ENCODE measurements around the gene MEI1.
A peak's percentile ranks its signal among the peaks of the same experiment; 100 is the strongest.

Gene MEI1

DNA sequence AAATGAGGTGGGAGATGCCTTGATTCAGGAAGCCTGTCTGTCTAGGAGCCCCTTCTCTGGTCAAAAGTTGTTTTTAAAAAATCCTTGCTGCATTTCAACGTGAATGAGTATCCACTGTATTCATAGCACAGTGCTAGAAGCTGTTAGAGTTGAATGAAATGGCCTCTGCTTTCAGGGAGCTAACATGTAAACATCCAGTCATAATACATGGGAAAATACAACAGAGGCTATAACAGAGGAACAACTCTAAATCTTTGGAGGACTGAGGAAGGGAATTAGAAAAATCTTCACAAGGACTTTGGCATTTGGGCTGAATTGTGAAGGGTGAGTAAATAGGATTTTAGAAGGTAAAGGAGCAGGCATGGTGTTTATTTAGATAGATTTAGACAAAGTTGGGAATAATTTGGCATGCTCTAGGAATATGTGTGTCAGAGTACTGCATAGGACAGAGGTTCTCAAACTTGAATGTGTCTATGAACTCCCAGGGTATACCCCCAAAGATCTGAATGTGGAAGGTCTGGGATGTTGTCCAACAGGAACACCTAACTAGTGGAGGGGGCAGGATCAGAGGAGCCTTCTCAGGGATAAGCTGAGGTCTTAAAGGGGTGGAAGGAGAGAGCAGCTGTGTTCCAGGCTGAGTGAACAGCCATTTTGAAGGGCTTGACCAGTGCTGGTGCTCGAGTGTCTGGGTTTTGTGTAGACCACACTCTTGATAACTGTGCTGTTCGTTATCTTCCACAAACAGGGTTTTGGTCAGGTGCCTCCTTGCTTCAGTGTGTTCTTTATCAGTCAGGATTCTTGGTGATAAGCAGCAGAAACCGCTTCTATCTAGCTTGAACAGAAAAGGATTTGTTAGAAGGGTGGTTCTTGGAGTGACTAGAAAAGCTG is 146.3 kb downstream of the MEI1 start:
- Histone ChIP-seq H3K18ac (ENCODE audit: low read length) (no peak overlapping the region), H4K8ac (ENCODE audit: low read depth, low read length) (no peak overlapping the region), H3K23ac (ENCODE audit: low read depth, low read length, poor library complexity) (no peak overlapping the region), H2AFZ (ENCODE audit: low read length) (no peak overlapping the region), H3K9ac (ENCODE audit: low read depth, low read length, poor library complexity) (no peak overlapping the region), H2BK120ac (ENCODE audit: low read depth, low read length) (no peak overlapping the region), H3K4me3 (ENCODE audit: low read length in 2 of 2) (no peak overlapping the region), H2BK15ac (ENCODE audit: low read length) (no peak overlapping the region), H3K4me2 (ENCODE audit: insufficient read depth, low read length, poor library complexity, severe bottlenecking) (no peak overlapping the region), H3K79me1 (ENCODE audit: low read depth, low read length) (peaks cover 21% of the 10 kb centered on the region), H4K91ac (ENCODE audit: low read depth, low read length, poor library complexity) (no peak overlapping the region), H3K27ac (replicated peaks; ENCODE audit: low read length) (peak overlapping the region; percentile 48), H2BK5ac (ENCODE audit: low read length) (no peak overlapping the region), H2AK5ac (ENCODE audit: low read depth, low read length) (no peak overlapping the region), H3K36me3 (replicated peaks in 1 of 2; ENCODE audit: control insufficient read depth in 2 of 2, insufficient read depth in 2 of 2, low read length in 2 of 2) (peaks cover 17 to 74% of the 10 kb centered on the region in 2 donors), H3K27me3 (ENCODE audit: control insufficient read depth in 3 of 3, insufficient read depth in 3 of 3, low read depth in 1 of 3, low read length in 3 of 3) (no peaks in the 10 kb centered on the region), H3K4ac (ENCODE audit: low read length) (no peak overlapping the region), H3K4me1 (ENCODE audit: control insufficient read depth in 2 of 2, insufficient read depth in 1 of 2, low read depth in 1 of 2, low read length in 2 of 2) (peaks cover 16 to 23% of the 10 kb centered on the region in 2 donors), H3K9me3 (replicated peaks in 1 of 2; ENCODE audit: control insufficient read depth in 2 of 2, insufficient read depth in 1 of 2, low read depth in 1 of 2, low read length in 2 of 2) (peaks cover 0 to 4% of the 10 kb centered on the region in 2 donors), H3K14ac (ENCODE audit: low read length) (no peak overlapping the region), H2BK12ac (ENCODE audit: low read length) (no peak overlapping the region)
- WGBS, 2 donors (ENCODE audit: extremely low coverage in 2 of 2, insufficient read length in 2 of 2, insufficient replicate concordance in 1 of 2): no CpG with 5 or more reads among the region's 4 CpGs
- no peak for DNase-seq (ENCODE audit: low spot score)

DNA sequence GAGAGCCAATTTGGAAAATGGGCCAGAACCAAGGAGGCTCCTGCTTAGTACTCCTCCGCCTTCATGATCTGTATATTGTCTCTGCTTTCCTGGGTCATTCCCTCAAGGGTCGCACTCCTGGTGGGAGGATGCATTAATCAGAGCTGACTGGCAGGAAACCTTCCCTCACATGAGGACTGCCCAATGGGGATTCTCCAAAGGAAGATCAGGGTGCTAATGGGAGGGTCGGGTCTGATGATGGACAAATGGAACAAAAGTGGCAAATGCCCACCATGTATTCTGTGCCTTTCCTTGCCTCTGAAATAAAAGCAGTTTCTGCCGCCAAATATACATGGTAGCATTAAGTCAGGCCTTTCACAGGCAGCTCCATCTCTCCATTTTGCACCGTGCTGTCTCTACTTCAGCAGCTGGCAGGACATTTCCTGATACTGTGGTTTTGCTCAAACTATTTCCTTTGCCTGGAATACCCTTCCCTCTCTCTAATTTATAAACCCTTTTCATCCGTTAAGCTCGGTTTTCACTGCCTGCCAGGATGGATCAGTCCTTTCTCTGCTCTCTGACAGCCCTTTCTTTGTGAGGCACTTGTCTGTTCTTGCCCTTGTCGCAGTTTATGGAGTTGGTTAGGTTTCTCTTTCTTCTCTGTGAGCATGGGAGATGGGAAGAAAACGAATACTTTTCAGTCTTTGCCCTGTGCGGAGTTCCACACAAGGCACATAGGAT is 147.1 kb downstream of the MEI1 start:
- peaks cover 15 to 20% of the 10 kb centered on the region in 2 donors for H3K4me1 ChIP-seq (ENCODE audit: control insufficient read depth in 2 of 2, insufficient read depth in 1 of 2, low read depth in 1 of 2, low read length in 2 of 2)
- no peak overlapping the region for H3K18ac ChIP-seq (ENCODE audit: low read length)
- H2BK120ac ChIP-seq (ENCODE audit: low read depth, low read length): no peak overlapping the region
- H3K4me3 ChIP-seq (ENCODE audit: low read length in 2 of 2): no peak overlapping the region
- no peak overlapping the region for H4K8ac ChIP-seq (ENCODE audit: low read depth, low read length)
- H3K23ac ChIP-seq (ENCODE audit: low read depth, low read length, poor library complexity): no peak overlapping the region
- H3K27me3 ChIP-seq (ENCODE audit: control insufficient read depth in 3 of 3, insufficient read depth in 3 of 3, low read depth in 1 of 3, low read length in 3 of 3): no peaks in the 10 kb centered on the region
- no CpG with 5 or more reads among the region's 10 CpGs for WGBS, 2 donors (ENCODE audit: extremely low coverage in 2 of 2, insufficient read length in 2 of 2, insufficient replicate concordance in 1 of 2)
- no peak overlapping the region for H3K4me2 ChIP-seq (ENCODE audit: insufficient read depth, low read length, poor library complexity, severe bottlenecking)
- no peak overlapping the region for H2BK5ac ChIP-seq (ENCODE audit: low read length)
- H3K36me3 ChIP-seq (replicated peaks in 1 of 2; ENCODE audit: control insufficient read depth in 2 of 2, insufficient read depth in 2 of 2, low read length in 2 of 2): peaks cover 12 to 74% of the 10 kb centered on the region in 2 donors
- H3K79me1 ChIP-seq (ENCODE audit: low read depth, low read length): peaks cover 17% of the 10 kb centered on the region
- H3K27ac ChIP-seq (replicated peaks; ENCODE audit: low read length): peak overlapping the region; percentile 48
- no peak overlapping the region for H2BK12ac ChIP-seq (ENCODE audit: low read length)
- H3K4ac ChIP-seq (ENCODE audit: low read length): no peak overlapping the region
- H3K14ac ChIP-seq (ENCODE audit: low read length): no peak overlapping the region
- no peak overlapping the region for H2AK5ac ChIP-seq (ENCODE audit: low read depth, low read length)
- no peak for DNase-seq (ENCODE audit: low spot score)
- no peak overlapping the region for H2BK15ac ChIP-seq (ENCODE audit: low read length)
- no peak overlapping the region for H2AFZ ChIP-seq (ENCODE audit: low read length)
- H3K9ac ChIP-seq (ENCODE audit: low read depth, low read length, poor library complexity): no peak overlapping the region
- H3K9me3 ChIP-seq (replicated peaks in 1 of 2; ENCODE audit: control insufficient read depth in 2 of 2, insufficient read depth in 1 of 2, low read depth in 1 of 2, low read length in 2 of 2): peaks cover 0 to 4% of the 10 kb centered on the region in 2 donors
- H4K91ac ChIP-seq (ENCODE audit: low read depth, low read length, poor library complexity): no peak overlapping the region

DNA sequence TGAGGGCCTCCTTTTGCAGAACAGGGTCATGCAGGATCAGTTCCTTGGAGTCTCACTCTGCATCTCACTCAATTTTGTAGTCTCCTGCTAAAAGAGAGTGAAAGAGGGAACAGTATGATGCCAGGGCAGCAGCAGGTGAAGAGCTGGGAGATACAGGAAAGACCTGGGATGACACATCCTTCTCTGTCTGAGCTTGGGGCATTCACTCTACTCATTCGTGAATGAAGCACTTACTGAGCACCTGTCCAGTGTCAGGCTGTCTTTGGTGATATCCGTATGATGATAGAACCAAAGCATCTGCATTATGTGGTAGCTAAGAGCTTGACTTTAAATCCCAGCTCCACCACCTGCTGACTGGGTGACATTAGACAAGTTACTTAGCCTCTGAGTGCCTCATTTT is 148.0 kb downstream of the MEI1 start:
- H3K4me3 ChIP-seq (ENCODE audit: low read length in 2 of 2): no peak overlapping the region
- H3K9me3 ChIP-seq (replicated peaks in 1 of 2; ENCODE audit: control insufficient read depth in 2 of 2, insufficient read depth in 1 of 2, low read depth in 1 of 2, low read length in 2 of 2): peaks cover 0 to 4% of the 10 kb centered on the region in 2 donors
- H3K4me2 ChIP-seq (ENCODE audit: insufficient read depth, low read length, poor library complexity, severe bottlenecking): no peak overlapping the region
- H2AK5ac ChIP-seq (ENCODE audit: low read depth, low read length): no peak overlapping the region
- WGBS, 2 donors (ENCODE audit: extremely low coverage in 2 of 2, insufficient read length in 2 of 2, insufficient replicate concordance in 1 of 2): no CpG with 5 or more reads among the region's 2 CpGs
- H3K4ac ChIP-seq (ENCODE audit: low read length): no peak overlapping the region
- H4K91ac ChIP-seq (ENCODE audit: low read depth, low read length, poor library complexity): no peak overlapping the region
- H2BK15ac ChIP-seq (ENCODE audit: low read length): no peak overlapping the region
- H3K9ac ChIP-seq (ENCODE audit: low read depth, low read length, poor library complexity): peak overlapping the region; percentile 5
- peaks cover 15 to 20% of the 10 kb centered on the region in 2 donors for H3K4me1 ChIP-seq (ENCODE audit: control insufficient read depth in 2 of 2, insufficient read depth in 1 of 2, low read depth in 1 of 2, low read length in 2 of 2)
- H3K18ac ChIP-seq (ENCODE audit: low read length): no peak overlapping the region
- H3K27ac ChIP-seq (replicated peaks; ENCODE audit: low read length): no peak overlapping the region
- H2BK12ac ChIP-seq (ENCODE audit: low read length): no peak overlapping the region
- no peak overlapping the region for H2BK120ac ChIP-seq (ENCODE audit: low read depth, low read length)
- H2AFZ ChIP-seq (ENCODE audit: low read length): no peak overlapping the region
- peaks cover 17% of the 10 kb centered on the region for H3K79me1 ChIP-seq (ENCODE audit: low read depth, low read length)
- H4K8ac ChIP-seq (ENCODE audit: low read depth, low read length): no peak overlapping the region
- no peak overlapping the region for H2BK5ac ChIP-seq (ENCODE audit: low read length)
- H3K27me3 ChIP-seq (ENCODE audit: control insufficient read depth in 3 of 3, insufficient read depth in 3 of 3, low read depth in 1 of 3, low read length in 3 of 3): no peaks in the 10 kb centered on the region
- peaks cover 12 to 74% of the 10 kb centered on the region in 2 donors for H3K36me3 ChIP-seq (replicated peaks in 1 of 2; ENCODE audit: control insufficient read depth in 2 of 2, insufficient read depth in 2 of 2, low read length in 2 of 2)
- no peak for DNase-seq (ENCODE audit: low spot score)
- no peak overlapping the region for H3K23ac ChIP-seq (ENCODE audit: low read depth, low read length, poor library complexity)
- H3K14ac ChIP-seq (ENCODE audit: low read length): no peak overlapping the region

DNA sequence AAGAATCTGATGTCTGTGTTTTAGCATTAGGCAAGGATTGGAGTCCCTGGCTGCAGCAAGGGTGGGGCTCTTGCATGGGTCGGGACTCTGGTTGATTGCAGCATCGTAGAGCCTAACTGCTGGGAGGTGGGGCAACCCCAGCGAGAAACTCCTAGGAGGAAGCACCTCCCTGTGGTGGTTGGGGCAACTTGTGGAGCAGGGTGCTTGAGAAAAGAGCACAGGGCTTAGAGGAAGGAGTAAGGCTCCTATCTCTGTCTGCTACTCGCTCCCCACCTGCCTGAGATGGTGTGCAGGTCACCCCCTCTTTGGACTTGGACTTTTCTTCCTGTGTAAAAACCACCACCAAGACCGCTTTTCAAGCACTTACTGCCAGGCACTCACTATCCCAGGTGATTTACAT is 149.2 kb downstream of the MEI1 start:
- Histone ChIP-seq H3K36me3 (replicated peaks in 1 of 2; ENCODE audit: control insufficient read depth in 2 of 2, insufficient read depth in 2 of 2, low read length in 2 of 2) (peaks cover 13 to 72% of the 10 kb centered on the region in 2 donors), H3K27ac (replicated peaks; ENCODE audit: low read length) (no peak overlapping the region), H3K23ac (ENCODE audit: low read depth, low read length, poor library complexity) (no peak overlapping the region), H3K4me1 (ENCODE audit: control insufficient read depth in 2 of 2, insufficient read depth in 1 of 2, low read depth in 1 of 2, low read length in 2 of 2) (peaks cover 15 to 20% of the 10 kb centered on the region in 2 donors), H3K79me1 (ENCODE audit: low read depth, low read length) (peaks cover 14% of the 10 kb centered on the region), H2BK5ac (ENCODE audit: low read length) (no peak overlapping the region), H3K4ac (ENCODE audit: low read length) (no peak overlapping the region), H2AK5ac (ENCODE audit: low read depth, low read length) (no peak overlapping the region), H4K91ac (ENCODE audit: low read depth, low read length, poor library complexity) (no peak overlapping the region), H2BK12ac (ENCODE audit: low read length) (no peak overlapping the region), H2AFZ (ENCODE audit: low read length) (no peak overlapping the region), H3K9me3 (replicated peaks in 1 of 2; ENCODE audit: control insufficient read depth in 2 of 2, insufficient read depth in 1 of 2, low read depth in 1 of 2, low read length in 2 of 2) (peaks cover 0 to 8% of the 10 kb centered on the region in 2 donors), H2BK15ac (ENCODE audit: low read length) (no peak overlapping the region), H2BK120ac (ENCODE audit: low read depth, low read length) (no peak overlapping the region), H3K18ac (ENCODE audit: low read length) (peak overlapping the region; percentile 19), H3K4me2 (ENCODE audit: insufficient read depth, low read length, poor library complexity, severe bottlenecking) (no peak overlapping the region), H3K4me3 (ENCODE audit: low read length in 2 of 2) (no peak overlapping the region), H3K14ac (ENCODE audit: low read length) (no peak overlapping the region), H3K27me3 (ENCODE audit: control insufficient read depth in 3 of 3, insufficient read depth in 3 of 3, low read depth in 1 of 3, low read length in 3 of 3) (no peaks in the 10 kb centered on the region), H4K8ac (ENCODE audit: low read depth, low read length) (no peak overlapping the region), H3K9ac (ENCODE audit: low read depth, low read length, poor library complexity) (no peak overlapping the region)
- no peak for DNase-seq (ENCODE audit: low spot score)
- WGBS, 2 donors (ENCODE audit: extremely low coverage in 2 of 2, insufficient read length in 2 of 2, insufficient replicate concordance in 1 of 2): no CpG with 5 or more reads among the region's 5 CpGs

Measured in neuronal stem cell (in vitro differentiated cells).